ENCODE data around the gene SRP72. TPM values are rescaled to one million over a fixed set of nuclear protein-coding genes. Genes with fewer than 3 reads are reported as not detected.

SRP72 gene
- total RNA-seq, 2 experiments from 2014 or later, result 131 to 132 TPM

GRCh38 chr4:56505269-56506130 lies 38.1 kb downstream of the SRP72 start, which contains the start of gene ARL9:
ARL9 (plus strand) TSS chr4:56505791; CDS start chr4:56505863, 72 bp downstream.
- Mint-ChIP-seq H3K4me3 (peak within 1 kb of the TSS; percentile 84), H3K4me1 (ENCODE audit: low read depth) (peaks cover 14% of the 10 kb centered on the region), H3K27me3 (ENCODE audit: low read depth) (peaks cover 5% of the 10 kb centered on the region), H3K36me3 (ENCODE audit: low read depth) (peaks cover 22% of the 10 kb centered on the region), H3K9me3 (ENCODE audit: insufficient read depth) (no peaks in the 10 kb centered on the region), H3K27ac (peak within 1 kb of the TSS; percentile 70)
- DNase-seq, result peak; percentile 68
- ChIA-PET POLR2A (no interaction called here), CTCF (interaction anchor here (1.3 kb wide), 1 partner anchor 294 kb away, joined by 4 read pairs; no protein-coding TSS in a partner anchor)
- ATAC-seq, result peak; percentile 94

GRCh38 chr4:56511098-56511497 lies 43.7 kb downstream of the SRP72 start:
- CTCF ChIA-PET, result interaction anchor here (0.7 kb wide), 1 partner anchor 99 kb away, joined by 3 read pairs; no protein-coding TSS in a partner anchor
- Mint-ChIP-seq H3K36me3 (ENCODE audit: low read depth) (no peaks in the 10 kb centered on the region), H3K9me3 (ENCODE audit: insufficient read depth) (no peaks in the 10 kb centered on the region), H3K27ac (no peak overlapping the region), H3K4me3 (no peak overlapping the region), H3K4me1 (ENCODE audit: low read depth) (peaks cover 4% of the 10 kb centered on the region), H3K27me3 (ENCODE audit: low read depth) (peaks cover 16% of the 10 kb centered on the region)
- ATAC-seq, result no peak
- POLR2A ChIA-PET, result no interaction called here
- no peak for DNase-seq

GRCh38 chr4:56512166-56512565 lies 44.7 kb downstream of the SRP72 start:
- Mint-ChIP-seq H3K4me3 (no peak overlapping the region), H3K4me1 (ENCODE audit: low read depth) (no peaks in the 10 kb centered on the region), H3K27me3 (ENCODE audit: low read depth) (peaks cover 14% of the 10 kb centered on the region), H3K9me3 (ENCODE audit: insufficient read depth) (no peaks in the 10 kb centered on the region), H3K27ac (no peak overlapping the region), H3K36me3 (ENCODE audit: low read depth) (no peaks in the 10 kb centered on the region)
- CTCF ChIA-PET, result no interaction called here
- DNase-seq, result no peak
- ATAC-seq, result no peak
- POLR2A ChIA-PET, result no interaction called here

- H3K27me3 Mint-ChIP-seq (ENCODE audit: low read depth), result peaks cover 15% of the 10 kb centered on the region
- ChIA-PET POLR2A (no interaction called here), CTCF (interaction anchor here (1.4 kb wide), 1 partner anchor 10 kb away, joined by 4 read pairs; no protein-coding TSS in a partner anchor)
- H3K4me1 Mint-ChIP-seq (ENCODE audit: low read depth), result no peaks in the 10 kb centered on the region
- no peaks in the 10 kb centered on the region for H3K36me3 Mint-ChIP-seq (ENCODE audit: low read depth)
- H3K4me3 Mint-ChIP-seq, result no peak overlapping the region
- H3K9me3 Mint-ChIP-seq (ENCODE audit: insufficient read depth), result no peaks in the 10 kb centered on the region
- DNase-seq (no peak), ATAC-seq (no peak)
- no peak overlapping the region for H3K27ac Mint-ChIP-seq
These were observed 46.1 kb downstream of the SRP72 start for GRCh38 chr4:56513517-56513916.

GRCh38 chr4:56530269-56531148 lies 63.1 kb downstream of the SRP72 start:
- Mint-ChIP-seq H3K4me3 (peak overlapping the region; percentile 44), H3K4me1 (ENCODE audit: low read depth) (no peaks in the 10 kb centered on the region), H3K27ac (no peak overlapping the region), H3K9me3 (ENCODE audit: insufficient read depth) (no peaks in the 10 kb centered on the region), H3K36me3 (ENCODE audit: low read depth) (no peaks in the 10 kb centered on the region), H3K27me3 (ENCODE audit: low read depth) (peaks cover 23% of the 10 kb centered on the region)
- DNase-seq (peak; percentile 85), ATAC-seq (peak; percentile 98)
- ChIA-PET POLR2A (interaction anchor here (1.3 to 1.4 kb wide), 2 partner anchors 95 to 143 kb away, joined by 3 to 7 read pairs; partner anchors contain the start of genes AASDH, PAICS and PPAT), CTCF (interaction anchor here (1.7 kb wide), 1 partner anchor 14 kb away, joined by 5 read pairs; no protein-coding TSS in a partner anchor)

- H3K4me3 Mint-ChIP-seq, result no peak overlapping the region
- H3K27me3 Mint-ChIP-seq (ENCODE audit: low read depth), result peaks cover 18% of the 10 kb centered on the region
- CTCF ChIA-PET, result interaction anchor here (1.7 kb wide), 1 partner anchor 13 kb away, joined by 5 read pairs; no protein-coding TSS in a partner anchor
- ATAC-seq, result no peak
- POLR2A ChIA-PET, result interaction anchor here (1.3 to 1.4 kb wide), 2 partner anchors 95 to 144 kb away, joined by 3 to 7 read pairs; partner anchors contain the start of genes AASDH, PAICS and PPAT
- DNase-seq, result no peak
- no peaks in the 10 kb centered on the region for H3K4me1 Mint-ChIP-seq (ENCODE audit: low read depth)
- H3K27ac Mint-ChIP-seq, result no peak overlapping the region
- H3K9me3 Mint-ChIP-seq (ENCODE audit: insufficient read depth), result no peaks in the 10 kb centered on the region
- no peaks in the 10 kb centered on the region for H3K36me3 Mint-ChIP-seq (ENCODE audit: low read depth)
These were observed 63.8 kb downstream of the SRP72 start for GRCh38 chr4:56531149-56531770.

GRCh38 chr4:56531823-56532222 lies 64.4 kb downstream of the SRP72 start:
- H3K27ac Mint-ChIP-seq, result no peak overlapping the region
- ChIA-PET CTCF (interaction anchor here (1.7 kb wide), 1 partner anchor 12 kb away, joined by 5 read pairs; no protein-coding TSS in a partner anchor), POLR2A (no interaction called here)
- ATAC-seq (no peak), DNase-seq (no peak)
- no peaks in the 10 kb centered on the region for H3K36me3 Mint-ChIP-seq (ENCODE audit: low read depth)
- H3K4me3 Mint-ChIP-seq, result no peak overlapping the region
- H3K27me3 Mint-ChIP-seq (ENCODE audit: low read depth), result peaks cover 14% of the 10 kb centered on the region
- no peaks in the 10 kb centered on the region for H3K9me3 Mint-ChIP-seq (ENCODE audit: insufficient read depth)
- no peaks in the 10 kb centered on the region for H3K4me1 Mint-ChIP-seq (ENCODE audit: low read depth)

- POLR2A ChIA-PET, result no interaction called here
- H3K9me3 Mint-ChIP-seq (ENCODE audit: insufficient read depth), result no peaks in the 10 kb centered on the region
- CTCF ChIA-PET, result interaction anchor here (0.6 to 1.7 kb wide), 2 partner anchors 12 to 352 kb away, joined by 3 to 5 read pairs; no protein-coding TSS in a partner anchor
- H3K4me3 Mint-ChIP-seq, result no peak overlapping the region
- DNase-seq (no peak), ATAC-seq (no peak)
- no peaks in the 10 kb centered on the region for H3K36me3 Mint-ChIP-seq (ENCODE audit: low read depth)
- H3K27ac Mint-ChIP-seq, result no peak overlapping the region
- H3K27me3 Mint-ChIP-seq (ENCODE audit: low read depth), result peaks cover 13% of the 10 kb centered on the region
- no peaks in the 10 kb centered on the region for H3K4me1 Mint-ChIP-seq (ENCODE audit: low read depth)
These were observed 64.8 kb downstream of the SRP72 start for GRCh38 chr4:56532239-56532638.

- H3K36me3 Mint-ChIP-seq (ENCODE audit: low read depth), result no peaks in the 10 kb centered on the region
- no peak overlapping the region for H3K4me3 Mint-ChIP-seq
- DNase-seq (no peak), ATAC-seq (no peak)
- H3K27ac Mint-ChIP-seq, result no peak overlapping the region
- peaks cover 9% of the 10 kb centered on the region for H3K27me3 Mint-ChIP-seq (ENCODE audit: low read depth)
- no peaks in the 10 kb centered on the region for H3K9me3 Mint-ChIP-seq (ENCODE audit: insufficient read depth)
- no peaks in the 10 kb centered on the region for H3K4me1 Mint-ChIP-seq (ENCODE audit: low read depth)
- POLR2A ChIA-PET, result no interaction called here
- CTCF ChIA-PET, result no interaction called here
These were observed 68.5 kb downstream of the SRP72 start for GRCh38 chr4:56535915-56536314.

- Mint-ChIP-seq H3K4me1 (ENCODE audit: low read depth) (no peaks in the 10 kb centered on the region), H3K9me3 (ENCODE audit: insufficient read depth) (no peaks in the 10 kb centered on the region), H3K36me3 (ENCODE audit: low read depth) (no peaks in the 10 kb centered on the region), H3K27me3 (ENCODE audit: low read depth) (peaks cover 13% of the 10 kb centered on the region), H3K4me3 (no peak overlapping the region), H3K27ac (no peak overlapping the region)
- DNase-seq (no peak), ATAC-seq (no peak)
- ChIA-PET POLR2A (no interaction called here), CTCF (no interaction called here)
These were observed 69.7 kb downstream of the SRP72 start for GRCh38 chr4:56537147-56537546.

GRCh38 chr4:56540826-56541225 lies 73.4 kb downstream of the SRP72 start:
- Mint-ChIP-seq H3K4me1 (ENCODE audit: low read depth) (peaks cover 11% of the 10 kb centered on the region), H3K27me3 (ENCODE audit: low read depth) (peaks cover 15% of the 10 kb centered on the region), H3K36me3 (ENCODE audit: low read depth) (no peaks in the 10 kb centered on the region), H3K4me3 (no peak overlapping the region), H3K9me3 (ENCODE audit: insufficient read depth) (no peaks in the 10 kb centered on the region), H3K27ac (no peak overlapping the region)
- ChIA-PET CTCF (interaction anchor here (1.6 kb wide), 1 partner anchor 117 kb away, joined by 3 read pairs; no protein-coding TSS in a partner anchor), POLR2A (no interaction called here)
- DNase-seq (no peak), ATAC-seq (no peak)
